Right renal cortex interstitium (tissue), 3 donors: ENCODE results near the gene TMEM63C. TPM values are rescaled to one million over a fixed set of nuclear protein-coding genes. Genes with fewer than 3 reads are reported as not detected.

ENCODE experiments used
- DNase-seq, 3 donors: peaks; one replicate each; pipeline ENCODE4 v3.0.0-alpha.2; 2013; ENCODE audit warnings: low read depth in 3 of 3, low spot score in 2 of 3
- polyA plus RNA-seq, 3 donors: library from polyadenylated mRNA; unstranded; fragments of 120-200 nt; gene quantifications; one replicate each; pipeline ENCODE4 v1.2.1, GENCODE V29; 2013; ENCODE audit not compliant: insufficient read length in 3 of 3

The TMEM63C gene
- polyA plus RNA-seq, 3 donors: 0.79 to 2.1 (median 1.5) TPM

- DNase-seq: no peak
Measured at GRCh38 chr14:77248666-77249065, 67.1 kb downstream of the TMEM63C start.

GRCh38 chr14:77249286-77249685 is 67.7 kb downstream of the TMEM63C start:
- no peak for DNase-seq

DNA sequence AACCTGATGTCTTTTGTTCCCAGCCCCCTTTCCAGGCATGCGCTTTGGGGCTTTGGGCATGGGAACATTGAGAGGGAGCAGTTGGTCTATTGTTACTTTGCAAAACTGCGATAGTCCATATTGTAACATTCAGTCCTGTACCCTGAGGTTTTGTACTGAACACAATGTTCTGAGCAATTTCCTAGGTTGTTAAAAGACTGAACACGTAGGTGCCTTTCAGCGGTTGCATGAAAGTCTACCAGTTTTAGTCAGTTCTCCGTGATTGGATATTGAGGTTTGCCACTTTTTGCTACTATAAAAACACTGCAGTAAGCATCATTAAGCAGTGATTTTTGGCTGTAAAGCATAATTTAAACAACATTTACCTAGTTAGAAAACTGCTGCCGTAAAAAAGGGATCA is 69.3 kb downstream of the TMEM63C start:
- no peak for DNase-seq

GRCh38 chr14:77251870-77252269 is 70.3 kb downstream of the TMEM63C start:
- no peak for DNase-seq

DNA sequence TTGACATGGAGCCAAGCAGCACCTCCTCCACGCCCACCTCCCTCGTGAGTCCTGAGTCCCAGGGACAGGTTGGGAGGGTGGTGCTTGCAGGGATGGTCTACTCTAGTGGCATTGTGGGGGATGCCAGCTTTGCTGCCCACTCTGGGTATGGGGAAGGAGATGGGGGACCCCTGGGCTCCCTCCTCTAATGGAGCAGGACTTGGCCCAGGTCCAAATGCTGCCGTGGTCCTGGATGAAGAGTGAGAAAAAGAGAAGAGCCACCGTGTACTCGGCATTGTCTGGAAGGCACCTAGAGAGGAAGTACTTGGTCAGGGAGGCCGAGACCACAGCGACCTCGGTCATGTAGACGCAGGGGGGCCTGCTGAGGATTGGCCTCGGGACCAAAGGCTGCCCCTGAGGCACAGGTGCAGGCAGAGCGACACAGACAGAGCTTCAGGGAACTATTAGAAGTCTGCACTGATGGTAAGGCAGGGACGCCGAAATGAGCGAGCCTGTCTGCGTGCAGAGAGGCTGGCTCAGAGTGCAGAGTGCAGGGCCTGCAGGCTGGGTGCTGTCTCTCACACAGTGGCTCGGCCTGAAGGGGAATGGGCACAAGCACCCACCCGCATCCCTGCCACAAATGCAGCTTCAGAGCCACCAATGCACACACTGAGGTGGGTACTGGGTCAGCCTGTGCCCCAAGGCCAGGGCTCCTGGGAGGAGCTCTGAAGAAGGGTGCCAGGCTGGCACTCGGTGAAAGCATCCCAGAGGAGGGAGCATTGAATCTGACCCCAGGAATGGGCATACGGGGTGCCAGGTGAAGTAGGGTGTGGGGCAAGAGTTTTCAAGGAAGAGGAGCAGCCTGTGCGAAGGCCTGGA is 72.0 kb downstream of the TMEM63C start:
- no peak for DNase-seq

- no peak for DNase-seq
Measured at GRCh38 chr14:77256694-77257093, 75.1 kb downstream of the TMEM63C start.

DNA sequence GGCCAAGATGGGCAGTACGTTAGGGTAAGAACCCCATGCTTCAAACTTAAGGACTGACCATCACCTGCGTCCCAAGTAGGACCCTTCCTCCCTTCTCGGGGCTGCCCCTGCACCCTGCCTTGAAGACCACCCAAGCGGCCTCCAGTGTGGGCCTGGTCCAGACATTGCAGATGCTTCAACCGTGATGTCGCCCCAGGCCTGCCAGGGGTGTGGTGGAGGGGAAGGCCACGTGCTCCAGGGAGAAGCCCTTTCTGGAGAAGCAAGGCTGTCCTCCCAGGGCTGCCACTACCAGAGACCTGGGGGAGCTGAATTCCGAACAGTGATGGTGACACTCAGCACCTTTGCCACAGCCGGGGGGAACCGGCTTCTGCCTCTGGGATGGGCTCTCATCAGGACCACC is 76.1 kb downstream of the TMEM63C start:
- no peak for DNase-seq

GRCh38 chr14:77258566-77258965 is 77.0 kb downstream of the TMEM63C start:
- no peak for DNase-seq

DNA sequence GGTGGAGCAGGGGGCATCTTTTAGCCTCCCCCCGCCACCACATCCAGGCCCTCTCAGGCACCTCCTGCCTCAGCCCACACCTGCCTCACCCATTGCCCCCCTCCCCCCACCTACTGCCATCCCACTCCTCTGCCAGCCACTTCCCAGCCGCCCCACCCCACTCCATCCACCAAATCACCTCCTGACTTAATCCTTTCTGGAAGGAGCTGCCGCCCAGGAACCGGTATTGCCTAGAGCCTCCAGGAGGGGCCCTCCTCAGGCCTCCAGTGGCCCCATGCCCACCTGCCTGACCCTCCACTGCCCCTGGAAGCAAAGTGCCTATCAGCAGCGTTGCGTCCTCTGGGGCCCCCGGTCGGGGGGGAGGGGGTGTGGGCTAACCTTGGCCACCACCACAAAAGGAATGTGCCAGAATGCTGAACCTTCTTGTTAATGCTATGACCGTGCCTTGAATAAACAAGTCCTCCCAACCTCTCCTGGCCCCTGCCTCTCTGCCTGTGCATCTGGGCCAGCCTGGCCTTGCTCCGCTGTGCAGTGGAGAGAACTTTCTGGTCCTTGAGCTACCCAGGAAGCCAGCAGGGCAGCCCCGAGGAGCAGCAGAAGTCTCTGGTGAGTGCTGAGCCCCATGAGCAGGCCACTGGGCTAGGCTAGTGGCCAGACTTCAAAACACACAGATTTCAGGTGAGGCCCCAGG is 77.6 kb downstream of the TMEM63C start:
- DNase-seq: no peak

DNA sequence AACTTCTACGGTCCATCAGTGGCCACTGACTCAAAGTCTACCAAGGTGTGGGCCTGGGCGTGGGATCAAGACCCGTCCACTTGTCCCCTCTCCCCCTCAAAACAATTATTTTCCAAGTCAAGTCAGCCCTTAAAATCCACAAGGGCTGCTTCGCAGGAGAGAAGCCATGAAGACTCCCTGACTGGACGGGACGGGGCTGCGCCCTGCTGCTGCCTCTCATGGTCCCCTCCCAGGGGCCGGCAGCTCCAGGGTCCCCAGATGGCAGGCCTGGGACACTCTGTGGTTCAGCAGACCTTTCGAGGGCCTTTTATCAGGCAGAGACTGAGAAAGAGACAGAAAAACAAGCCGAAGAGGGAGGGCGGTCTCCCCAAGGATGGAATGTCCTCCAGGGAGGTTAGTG is 78.6 kb downstream of the TMEM63C start:
- no peak for DNase-seq

GRCh38 chr14:77260631-77261030 is 79.0 kb downstream of the TMEM63C start:
- DNase-seq: no peak

DNA sequence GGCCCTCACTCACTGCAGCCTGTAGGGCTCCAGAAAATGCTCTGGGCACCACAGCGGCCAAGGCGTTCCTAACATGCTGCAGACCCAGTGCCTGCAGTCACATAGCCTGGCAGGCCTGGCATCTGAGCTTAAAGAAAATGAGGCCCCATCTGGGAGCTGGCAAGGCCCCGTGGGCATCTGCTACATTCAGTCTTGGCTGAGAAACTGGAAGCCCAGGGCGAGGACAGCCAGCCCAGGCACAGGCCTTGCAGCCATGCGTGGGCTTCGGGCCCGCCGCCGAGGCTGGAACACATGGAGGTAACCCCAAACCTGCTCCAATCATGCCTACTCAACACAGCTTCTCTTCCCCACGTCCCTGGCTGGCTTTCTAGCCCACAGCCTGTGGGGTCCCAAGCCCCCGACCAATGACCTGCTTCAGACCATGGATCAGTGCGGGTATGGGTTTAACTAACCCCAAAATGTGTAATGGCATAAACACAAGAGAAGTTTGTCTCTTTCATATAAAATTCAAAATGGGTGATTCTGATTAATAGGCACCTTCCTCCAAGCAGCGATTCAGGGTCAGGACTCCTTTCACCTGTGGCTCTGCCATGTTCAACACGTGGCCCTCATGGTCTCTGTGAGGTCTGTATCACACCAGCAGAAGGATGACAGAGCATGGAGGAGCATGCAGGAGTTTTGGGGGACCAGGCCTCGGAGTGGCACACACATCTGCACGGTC is 83.0 kb downstream of the TMEM63C start:
- DNase-seq: no peak

- no peak for DNase-seq
Measured at GRCh38 chr14:77265187-77265515, 83.6 kb downstream of the TMEM63C start.

GRCh38 chr14:77265561-77266335 is 84.2 kb downstream of the TMEM63C start:
- DNase-seq: no peak

- no peak for DNase-seq
Measured at GRCh38 chr14:77266336-77266735, 84.7 kb downstream of the TMEM63C start.

- DNase-seq: no peak
Measured at GRCh38 chr14:77267937-77268699, 86.5 kb downstream of the TMEM63C start.

GRCh38 chr14:77268989-77269600 is 87.5 kb downstream of the TMEM63C start:
- DNase-seq: no peak

DNA sequence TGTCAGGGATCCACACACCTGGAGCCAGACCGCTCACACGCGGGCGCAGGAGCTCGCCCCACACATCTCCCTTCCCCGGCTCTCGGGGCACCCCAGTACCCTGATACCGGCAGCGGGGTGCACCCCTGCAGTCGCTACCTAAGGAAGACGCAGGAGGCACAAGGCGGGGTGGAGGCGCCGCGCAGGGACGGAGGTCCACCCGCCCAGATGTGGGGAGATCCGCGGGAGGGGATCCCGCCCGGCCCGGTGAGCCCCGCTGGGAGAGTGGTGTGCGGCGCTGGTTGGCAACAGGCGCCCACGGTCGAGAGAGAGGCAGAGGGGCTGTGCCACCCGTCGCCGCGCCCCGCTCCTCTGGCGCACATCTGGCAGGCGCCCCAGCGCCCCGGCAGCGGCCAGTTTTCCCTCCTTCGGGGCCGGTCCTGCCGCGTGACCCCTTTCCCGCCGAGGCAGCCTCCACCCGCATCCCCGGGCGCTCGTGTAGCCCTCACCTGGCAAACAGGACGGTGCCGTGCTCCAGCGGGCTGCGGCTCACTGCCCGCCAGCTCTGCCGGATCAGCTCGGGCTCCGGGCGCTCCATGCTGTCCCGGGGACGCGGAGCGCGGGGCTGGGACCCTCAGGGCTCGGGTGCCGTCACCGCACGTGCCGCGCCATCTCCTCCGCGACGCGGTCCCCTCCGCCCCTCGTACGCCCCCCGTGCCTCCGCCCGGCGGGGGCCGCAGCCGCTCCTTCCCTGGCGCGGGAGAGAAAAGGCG is 88.9 kb downstream of the TMEM63C start:
- no peak for DNase-seq

GRCh38 chr14:77271113-77271710 is 89.6 kb downstream of the TMEM63C start, which contains the start of gene NGB:
Gene NGB (minus strand): TSS chr14:77271206. CDS start chr14:77270937, 269 bp downstream.
- no peak for DNase-seq
